LoVo (cell line): ENCODE results near the gene ARHGAP12.
"Not testable (repeated sequence)": the region's sequence is repeated elsewhere in the genome, so short reads cannot be mapped to it uniquely, and the experiment has no call there.

ENCODE experiments used
- DNase-seq: peaks from one replicate; pipeline ENCODE4 v3.0.0-alpha.2; 2016; ENCODE audit warnings: low spot score

Gene ARHGAP12

GRCh38 chr10:31926160-31926559 is 2.5 kb downstream of the ARHGAP12 start:
- no peak for DNase-seq

GRCh38 chr10:31924833-31925232 is 3.8 kb downstream of the ARHGAP12 start:
- no peak for DNase-seq

DNA sequence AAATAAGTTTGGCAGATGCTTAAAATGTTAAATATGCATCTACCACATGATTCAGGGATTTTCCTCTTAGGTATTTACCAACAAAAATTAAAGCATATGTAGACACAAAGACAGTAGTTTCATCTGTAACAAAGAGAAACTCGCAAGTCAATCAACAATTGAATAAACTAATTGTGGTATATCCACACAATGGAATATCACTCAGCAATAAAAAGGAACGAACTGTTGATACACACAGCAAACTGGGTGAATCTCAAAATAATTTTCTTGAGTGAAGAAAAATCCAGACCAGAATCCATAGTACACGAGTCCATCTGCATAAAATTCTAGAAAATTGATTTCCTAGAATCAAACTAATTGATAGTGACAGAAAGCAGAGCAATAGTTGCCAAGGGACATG is 5.2 kb downstream of the ARHGAP12 start:
- DNase-seq = no peak

DNA sequence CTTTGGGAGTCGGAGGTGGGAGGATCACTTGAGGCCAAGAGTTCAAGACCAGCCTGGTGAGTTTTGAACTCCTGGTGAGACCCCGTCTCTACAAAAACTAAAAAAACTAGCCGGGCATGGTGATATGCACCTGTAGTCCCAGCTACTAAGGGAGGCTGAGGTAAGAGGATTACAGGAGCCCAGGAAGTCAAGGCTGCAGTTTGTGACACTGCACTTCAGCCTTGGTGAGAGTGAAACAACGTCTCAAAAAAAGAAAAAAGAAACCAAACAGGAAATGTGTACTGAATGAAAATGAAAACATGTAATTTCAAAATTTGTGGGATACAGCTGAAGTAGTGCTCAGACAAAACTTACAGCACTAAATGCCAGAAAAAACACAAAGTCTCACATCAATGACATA is 7.6 kb downstream of the ARHGAP12 start:
- no peak for DNase-seq

- DNase-seq = no peak
These were observed 8.1 kb downstream of the ARHGAP12 start for GRCh38 chr10:31920538-31920937.

DNA sequence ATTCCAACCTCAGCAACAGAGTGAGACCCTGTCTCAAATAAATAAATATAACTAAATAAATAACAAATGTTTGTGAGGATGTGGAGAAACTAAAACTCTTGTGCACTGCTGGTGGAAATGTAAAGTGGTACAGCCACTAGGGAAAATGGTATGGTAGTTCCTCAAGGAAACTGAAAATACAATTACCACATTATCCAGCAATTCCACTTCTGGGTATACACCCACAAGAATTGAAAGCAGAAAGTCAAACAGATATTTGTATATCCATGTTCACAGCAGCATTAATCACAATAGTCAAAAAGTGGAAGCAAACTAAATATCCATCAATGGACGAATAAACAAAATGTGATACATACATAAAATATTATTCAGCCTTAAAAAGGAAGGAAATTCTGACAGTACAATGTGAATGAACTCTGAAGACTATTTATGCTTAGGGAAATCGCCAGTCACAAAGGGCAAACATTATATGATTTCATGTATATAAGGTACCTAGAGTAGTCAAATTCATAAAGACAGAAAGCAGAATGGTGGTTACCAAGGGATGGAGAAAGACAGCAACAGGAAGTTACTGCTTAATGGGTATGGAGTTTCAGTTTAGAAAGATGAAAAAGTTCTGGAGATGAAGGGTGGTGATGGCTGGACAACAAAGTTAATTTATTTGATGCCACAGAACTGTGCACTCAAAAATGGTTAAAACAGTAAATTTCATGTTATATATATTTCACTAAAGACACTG is 9.8 kb downstream of the ARHGAP12 start:
- no peak for DNase-seq

DNA sequence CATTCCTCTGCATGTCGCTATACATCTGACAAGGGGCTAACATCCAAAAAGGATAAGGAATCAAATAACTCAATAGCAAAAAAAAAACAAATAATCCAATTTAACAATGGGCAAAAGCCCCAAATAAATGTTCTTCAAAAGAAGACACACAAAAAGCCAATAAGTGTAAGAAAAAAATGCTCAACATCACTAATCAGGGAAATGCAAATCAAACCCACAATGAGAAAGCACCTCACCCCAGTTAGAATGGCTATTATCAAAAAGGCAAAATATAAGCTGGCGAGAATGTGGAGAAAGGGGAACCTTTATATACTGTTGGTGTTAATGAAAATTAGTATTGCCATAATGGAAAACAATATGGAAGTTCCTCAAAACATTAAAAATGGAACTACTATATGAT is 14.3 kb downstream of the ARHGAP12 start:
- DNase-seq = no peak

- DNase-seq = peak; percentile 29
These were observed 15.5 kb downstream of the ARHGAP12 start for GRCh38 chr10:31912898-31913850.

DNA sequence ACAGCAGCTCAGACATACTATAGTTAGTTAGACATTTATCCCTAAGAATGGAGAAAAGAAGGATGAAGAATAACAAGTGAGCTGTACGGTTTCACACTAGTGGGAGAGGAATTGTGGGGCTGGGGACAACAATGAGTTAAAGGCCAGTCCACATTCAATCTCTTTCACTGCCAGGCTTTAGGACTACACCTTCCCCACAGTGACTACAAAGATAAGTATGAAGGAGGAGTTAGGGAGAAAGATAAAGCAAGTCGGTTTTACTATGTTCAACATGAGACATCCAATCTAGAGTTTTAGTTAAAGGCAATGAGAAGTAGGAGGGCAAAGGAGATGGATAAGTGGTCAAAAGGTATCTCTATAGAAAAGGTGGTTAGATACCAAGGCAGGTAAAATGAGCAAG is 16.3 kb downstream of the ARHGAP12 start:
- peak; percentile 35 for DNase-seq

GRCh38 chr10:31910016-31910415 is 18.6 kb downstream of the ARHGAP12 start:
- no peak for DNase-seq

DNA sequence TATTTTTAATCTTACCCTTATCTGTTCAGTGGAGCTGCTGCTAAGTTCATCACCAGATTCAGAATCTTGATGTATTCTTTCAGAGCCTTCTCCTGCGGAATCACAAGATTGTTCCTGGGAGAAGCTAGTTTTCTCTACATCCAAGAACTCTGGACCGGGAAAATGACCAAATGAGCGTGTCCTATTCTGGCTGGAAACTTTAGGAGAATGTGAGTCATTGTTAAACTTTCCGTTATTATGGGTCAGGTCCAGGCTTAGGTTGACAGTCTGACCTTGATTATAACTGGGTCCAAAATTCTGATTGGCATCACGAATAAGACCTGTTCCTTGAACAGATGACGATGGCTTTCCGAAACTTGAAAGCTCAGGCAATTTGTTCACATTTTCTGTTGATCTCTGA is 20.5 kb downstream of the ARHGAP12 start:
- DNase-seq = no peak

GRCh38 chr10:31906039-31906438 is 22.6 kb downstream of the ARHGAP12 start:
- no peak for DNase-seq

GRCh38 chr10:31905586-31905985 is 23.0 kb downstream of the ARHGAP12 start:
- no peak for DNase-seq

- no peak for DNase-seq
These were observed 26.0 kb downstream of the ARHGAP12 start for GRCh38 chr10:31902625-31903024.

GRCh38 chr10:31897506-31897905 is 31.1 kb downstream of the ARHGAP12 start:
- no peak for DNase-seq

DNA sequence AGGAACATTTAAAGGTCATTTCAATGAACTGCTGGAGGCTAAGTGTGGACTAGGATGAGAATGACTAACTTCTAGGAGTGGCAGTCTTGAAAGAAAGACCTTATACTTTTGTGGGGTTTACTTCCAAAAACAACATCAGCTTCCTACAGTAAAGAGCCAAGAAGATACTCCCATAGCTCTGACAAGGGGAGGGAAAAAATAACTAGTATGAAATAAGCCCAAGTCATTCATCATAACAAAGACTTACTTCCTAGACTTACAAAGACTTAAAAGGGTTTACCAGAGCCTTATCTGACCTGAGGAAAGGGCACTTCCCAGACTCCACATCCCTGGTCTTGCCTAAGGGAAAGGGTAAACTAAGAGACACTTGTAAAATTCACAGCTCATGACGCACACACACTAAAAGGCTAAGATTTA is 31.7 kb downstream of the ARHGAP12 start:
- peak; percentile 58 for DNase-seq

DNA sequence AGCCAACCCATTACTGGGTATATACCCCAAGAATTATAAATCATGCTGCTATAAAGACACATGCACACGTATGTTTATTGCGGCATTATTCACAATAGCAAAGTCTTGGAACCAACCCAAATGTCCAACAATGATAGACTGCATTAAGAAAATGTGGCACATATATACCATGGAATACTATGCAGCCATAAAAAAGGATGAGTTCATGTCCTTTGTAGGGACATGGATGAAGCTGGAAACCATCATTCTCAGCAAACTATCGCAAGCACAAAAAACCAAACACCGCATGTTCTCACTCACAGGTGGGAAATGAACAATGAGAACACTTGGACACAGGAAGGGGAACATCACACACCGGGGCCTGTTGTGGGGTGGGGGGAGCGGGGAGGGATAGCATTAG is 32.9 kb downstream of the ARHGAP12 start:
- DNase-seq = not testable (repeated sequence)

DNA sequence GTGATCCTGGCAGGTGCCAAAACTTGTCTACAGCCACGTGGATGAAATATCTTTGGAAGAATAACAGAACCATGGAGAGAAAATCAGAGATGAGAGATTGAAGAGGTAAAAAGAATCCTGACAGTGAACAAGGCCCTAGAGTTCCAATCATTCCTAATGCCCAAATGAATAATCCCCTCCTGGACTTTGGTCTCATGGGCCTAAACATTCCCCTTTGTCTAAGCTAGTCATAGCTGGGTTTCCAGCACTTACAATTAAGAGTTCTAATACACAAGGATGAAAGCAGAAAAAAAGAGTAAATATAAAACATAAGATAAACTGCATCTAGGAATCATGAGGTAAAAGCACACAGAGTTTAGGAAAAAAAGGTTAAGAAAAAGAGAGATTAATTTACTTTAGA is 40.2 kb downstream of the ARHGAP12 start:
- DNase-seq = peak; percentile 47

- DNase-seq = peak; percentile 51
These were observed 40.8 kb downstream of the ARHGAP12 start for GRCh38 chr10:31887850-31888249.

- DNase-seq = no peak
These were observed 41.7 kb downstream of the ARHGAP12 start for GRCh38 chr10:31886885-31887284.

DNA sequence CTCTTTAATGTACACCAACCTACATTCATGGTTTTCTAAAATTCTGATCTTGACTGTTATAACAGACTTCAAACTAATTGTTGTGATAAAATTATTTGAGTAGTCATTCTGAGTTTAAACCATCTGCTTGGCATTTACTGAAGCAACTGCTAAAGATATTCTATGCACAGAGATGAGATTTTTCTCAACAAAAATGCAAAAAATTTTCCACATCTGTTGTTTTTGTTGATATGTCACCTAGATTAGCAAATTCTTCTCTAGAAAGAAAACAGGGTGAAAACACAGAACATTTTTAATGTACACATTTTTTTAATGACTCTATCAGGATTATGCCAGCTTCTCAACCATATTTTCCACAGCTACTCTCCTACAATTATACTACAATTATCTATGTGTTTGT is 42.7 kb downstream of the ARHGAP12 start:
- no peak for DNase-seq

GRCh38 chr10:31884386-31884785 is 44.2 kb downstream of the ARHGAP12 start:
- no peak for DNase-seq

GRCh38 chr10:31883397-31883796 is 45.2 kb downstream of the ARHGAP12 start:
- DNase-seq = no peak
